ENCODE measurements around the gene ACOT6. TPM values are rescaled to one million over a fixed set of nuclear protein-coding genes. Genes with fewer than 3 reads are reported as not detected.
"Not testable (repeated sequence)": the region's sequence is repeated elsewhere in the genome, so short reads cannot be mapped to it uniquely, and the experiment has no call there.

ACOT6 gene
- polyA plus RNA-seq, 1 experiment = not detected

DNA sequence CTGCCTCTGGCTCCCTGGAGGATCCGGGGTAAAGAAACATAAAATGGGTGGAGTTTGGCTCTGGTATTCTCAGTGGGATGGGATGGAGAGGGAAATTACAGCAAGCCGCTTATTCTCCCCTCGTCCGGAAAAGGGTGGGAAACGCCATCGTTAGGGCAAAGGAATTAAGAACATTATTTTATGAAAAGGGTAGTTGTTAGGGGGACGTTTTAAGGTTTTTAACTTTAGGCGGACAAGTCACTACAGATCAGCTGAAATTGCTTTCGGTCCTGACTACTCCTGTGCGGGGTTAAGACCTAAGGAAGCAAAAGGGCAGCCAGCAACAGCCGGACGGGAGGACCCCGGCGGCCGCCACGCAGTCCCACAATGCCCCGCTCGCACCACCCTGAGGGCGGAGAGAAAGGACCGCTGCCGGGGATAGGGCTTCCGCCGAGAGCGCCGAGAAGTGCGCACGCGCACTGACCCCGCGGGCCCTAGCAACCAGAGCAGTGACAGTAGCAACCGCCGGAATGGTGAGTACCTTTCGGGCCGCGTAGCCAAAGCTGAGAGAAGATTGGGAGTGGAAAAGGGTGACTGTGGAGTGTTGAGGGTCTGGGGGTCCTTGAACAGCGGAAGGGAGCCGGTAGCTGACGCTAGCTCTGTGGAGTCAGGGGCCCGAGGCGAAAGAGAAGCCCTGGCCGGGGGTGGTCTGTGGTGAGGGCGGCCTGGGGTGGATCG, 32.4 kb downstream of the ACOT6 start, which contains the start of gene DNAL1:
DNAL1 (plus strand) TSS at position 456 of the 717 bp plus-strand sequence; CDS start at position 510, 54 bp downstream.
- POLR2A ChIA-PET = interaction anchor here (0.6 to 1.5 kb wide), 2 partner anchors 76 to 141 kb away, joined by 3 to 4 read pairs; partner anchors contain the start of gene ACOT2
- CTCF ChIA-PET = interaction anchor here (0.6 to 1.8 kb wide), 2 partner anchors 12 to 196 kb away, joined by 3 to 9 read pairs; no protein-coding TSS in a partner anchor
- peak; percentile 72 for DNase-seq (ENCODE audit: low read depth, low spot score)
- TF ChIP-seq, protein P1, sequence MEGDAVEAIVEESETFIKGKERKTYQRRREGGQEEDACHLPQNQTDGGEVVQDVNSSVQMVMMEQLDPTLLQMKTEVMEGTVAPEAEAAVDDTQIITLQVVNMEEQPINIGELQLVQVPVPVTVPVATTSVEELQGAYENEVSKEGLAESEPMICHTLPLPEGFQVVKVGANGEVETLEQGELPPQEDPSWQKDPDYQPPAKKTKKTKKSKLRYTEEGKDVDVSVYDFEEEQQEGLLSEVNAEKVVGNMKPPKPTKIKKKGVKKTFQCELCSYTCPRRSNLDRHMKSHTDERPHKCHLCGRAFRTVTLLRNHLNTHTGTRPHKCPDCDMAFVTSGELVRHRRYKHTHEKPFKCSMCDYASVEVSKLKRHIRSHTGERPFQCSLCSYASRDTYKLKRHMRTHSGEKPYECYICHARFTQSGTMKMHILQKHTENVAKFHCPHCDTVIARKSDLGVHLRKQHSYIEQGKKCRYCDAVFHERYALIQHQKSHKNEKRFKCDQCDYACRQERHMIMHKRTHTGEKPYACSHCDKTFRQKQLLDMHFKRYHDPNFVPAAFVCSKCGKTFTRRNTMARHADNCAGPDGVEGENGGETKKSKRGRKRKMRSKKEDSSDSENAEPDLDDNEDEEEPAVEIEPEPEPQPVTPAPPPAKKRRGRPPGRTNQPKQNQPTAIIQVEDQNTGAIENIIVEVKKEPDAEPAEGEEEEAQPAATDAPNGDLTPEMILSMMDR (IDR thresholded peaks at IDR 0.05; ENCODE audit: low read depth, low read length) = no peak
- Histone ChIP-seq H3K27me3 (ENCODE audit: control insufficient read depth, insufficient read depth, low read length) (no peaks in the 10 kb centered on the region), H3K9me3 (ENCODE audit: control insufficient read depth, insufficient read depth, low read length) (no peaks in the 10 kb centered on the region), H3K27ac (ENCODE audit: low read depth, low read length) (peak within 1 kb of the TSS; percentile 82), H3K4me3 (ENCODE audit: low read depth, low read length) (peak within 1 kb of the TSS; percentile 91)

DNA sequence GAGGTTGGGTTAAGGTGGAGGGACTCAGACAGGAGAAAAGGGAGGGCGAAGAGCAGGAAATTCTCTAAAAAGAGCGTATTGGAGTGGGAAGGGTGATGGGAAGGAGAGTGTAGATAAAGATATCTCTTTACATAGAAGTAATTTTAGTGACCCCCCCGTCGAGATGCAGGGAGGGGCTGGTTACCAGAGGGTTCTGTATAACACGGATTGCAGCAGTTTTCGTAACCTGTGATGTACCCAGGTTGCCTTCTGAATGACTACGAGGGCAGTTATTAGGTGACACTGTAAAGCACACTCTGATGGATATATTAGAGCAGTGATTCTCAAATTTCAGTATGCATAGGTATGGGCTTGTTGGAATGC, 32.9 kb downstream of the ACOT6 start:
- CTCF ChIA-PET = interaction anchor here (0.9 to 1.8 kb wide), 2 partner anchors 12 to 16 kb away, joined by 3 to 9 read pairs; no protein-coding TSS in a partner anchor
- Histone ChIP-seq H3K27ac (ENCODE audit: low read depth, low read length) (no peak overlapping the region), H3K9me3 (ENCODE audit: control insufficient read depth, insufficient read depth, low read length) (no peaks in the 10 kb centered on the region), H3K4me3 (ENCODE audit: low read depth, low read length) (peak overlapping the region; percentile 91), H3K27me3 (ENCODE audit: control insufficient read depth, insufficient read depth, low read length) (no peaks in the 10 kb centered on the region)
- POLR2A ChIA-PET = interaction anchor here (0.6 to 1.5 kb wide), 2 partner anchors 76 to 141 kb away, joined by 3 to 4 read pairs; partner anchors contain the start of gene ACOT2
- DNase-seq (ENCODE audit: low read depth, low spot score) = no peak
- TF ChIP-seq, protein P1 (IDR thresholded peaks at IDR 0.05; ENCODE audit: low read depth, low read length) = no peak

DNA sequence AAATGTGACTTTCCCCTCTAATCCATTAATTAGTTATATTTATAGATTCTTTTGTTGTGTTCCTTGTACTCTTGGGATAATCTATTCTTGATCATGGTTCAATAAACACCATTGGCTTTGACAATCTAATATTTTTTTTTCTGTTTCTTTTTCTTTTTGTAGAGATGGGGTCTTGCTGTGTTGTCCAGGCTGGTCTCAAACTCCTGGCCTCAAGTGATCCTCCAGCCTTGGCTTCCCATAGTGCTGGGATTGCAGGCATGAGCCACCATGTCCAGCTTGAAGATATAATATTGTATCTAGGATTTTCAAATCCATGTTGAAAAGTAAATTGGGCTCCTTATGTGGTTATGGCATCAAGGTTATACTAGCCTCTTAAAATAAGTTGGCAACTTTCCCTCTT, 38.7 kb downstream of the ACOT6 start:
- Histone ChIP-seq H3K27me3 (ENCODE audit: control insufficient read depth, insufficient read depth, low read length) (no peaks in the 10 kb centered on the region), H3K27ac (ENCODE audit: low read depth, low read length) (no peak overlapping the region), H3K4me3 (ENCODE audit: low read depth, low read length) (no peak overlapping the region), H3K9me3 (ENCODE audit: control insufficient read depth, insufficient read depth, low read length) (no peaks in the 10 kb centered on the region)
- TF ChIP-seq, protein P1 (IDR thresholded peaks at IDR 0.05; ENCODE audit: low read depth, low read length) = no peak
- ChIA-PET CTCF (interaction anchor here (0.8 to 1.4 kb wide), 2 partner anchors 11 to 17 kb away, joined by 3 to 4 read pairs; no protein-coding TSS in a partner anchor), POLR2A (no interaction called here)
- no peak for DNase-seq (ENCODE audit: low read depth, low spot score)

DNA sequence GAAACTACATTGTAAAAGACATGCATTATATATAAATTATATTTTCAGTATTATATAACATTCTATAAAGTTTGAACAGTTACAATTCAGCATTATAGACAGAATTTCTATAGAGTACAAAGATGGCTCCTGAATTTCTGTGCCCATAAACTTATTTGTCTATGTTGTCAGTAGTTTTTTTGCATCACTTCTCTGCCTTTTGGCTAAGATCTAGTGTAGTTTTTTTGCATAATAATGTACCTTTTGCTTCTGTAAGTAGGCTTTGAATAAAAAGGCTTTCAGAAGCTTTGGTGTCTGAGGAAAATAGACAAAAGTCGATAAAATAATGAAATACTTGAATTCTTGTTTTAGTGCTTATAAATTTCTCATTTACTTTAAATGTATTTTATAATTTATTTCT, 43.5 kb downstream of the ACOT6 start:
- Histone ChIP-seq H3K9me3 (ENCODE audit: control insufficient read depth, insufficient read depth, low read length) (no peaks in the 10 kb centered on the region), H3K4me3 (ENCODE audit: low read depth, low read length) (no peak overlapping the region), H3K27ac (ENCODE audit: low read depth, low read length) (no peak overlapping the region), H3K27me3 (ENCODE audit: control insufficient read depth, insufficient read depth, low read length) (no peaks in the 10 kb centered on the region)
- POLR2A ChIA-PET = no interaction called here
- DNase-seq (ENCODE audit: low read depth, low spot score) = no peak
- CTCF ChIA-PET = no interaction called here
- TF ChIP-seq, protein P1 (IDR thresholded peaks at IDR 0.05; ENCODE audit: low read depth, low read length) = no peak

DNA sequence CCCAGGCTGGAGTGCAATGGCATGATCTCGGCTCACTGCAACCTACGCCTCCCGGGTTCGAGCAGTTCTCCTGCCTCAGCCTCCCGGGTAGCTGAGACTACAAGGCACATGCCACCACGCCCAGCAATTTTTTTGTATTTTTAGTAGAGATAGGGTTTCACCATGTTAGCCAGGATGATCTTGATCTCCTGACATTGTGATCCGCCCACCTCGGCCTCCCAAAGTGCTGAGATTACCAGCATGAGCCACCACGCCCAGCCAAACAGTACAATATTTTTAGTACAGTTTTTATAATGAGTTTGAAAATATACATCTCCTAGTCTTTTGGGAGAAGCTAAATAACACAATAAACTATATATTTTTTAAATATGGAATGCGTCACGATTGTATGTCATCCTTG, 46.9 kb downstream of the ACOT6 start:
- H3K4me3 ChIP-seq (ENCODE audit: low read depth, low read length); DNase-seq (ENCODE audit: low read depth, low spot score); H3K27ac ChIP-seq (ENCODE audit: low read depth, low read length); H3K27me3 ChIP-seq (ENCODE audit: control insufficient read depth, insufficient read depth, low read length); POLR2A ChIA-PET; H3K9me3 ChIP-seq (ENCODE audit: control insufficient read depth, insufficient read depth, low read length): not testable (repeated sequence)
- CTCF ChIA-PET = interaction anchor here (1.0 kb wide), 1 partner anchor 26 kb away, joined by 3 read pairs; no protein-coding TSS in a partner anchor
